PFSK-1 (cell line): ENCODE data around the gene DGUOK.

ENCODE experiments used
- FOXP2 ChIP-seq: optimal IDR thresholded peaks from 2 replicates; pipeline ENCODE3; 2011; ENCODE audit warnings: borderline replicate concordance, control low read depth, inconsistent platforms; ENCODE audit not compliant: insufficient read depth; ENCODE audit errors: extremely low read length, extremely low read depth
- POLR2AphosphoS5 ChIP-seq: IDR thresholded peaks from 2 replicates; pipeline ENCODE4 v1.6.1; 2012; ENCODE audit warnings: low read depth, mild to moderate bottlenecking, control low read depth, low read length, moderate library complexity
- REST ChIP-seq, 2 experiments: IDR thresholded peaks; 2 replicates each; pipeline versions ENCODE4 v1.6.1 to v1.8.0; 2011 to 2012; ENCODE audit warnings: low read depth in 2 of 2, low read length in 2 of 2, control low read depth in 1 of 2, inconsistent platforms in 1 of 2, mild to moderate bottlenecking in 1 of 2, moderate library complexity in 1 of 2; ENCODE audit not compliant: insufficient read depth in 1 of 2
- SIN3A ChIP-seq: IDR thresholded peaks from 2 replicates; pipeline ENCODE4 v1.6.1; 2012; ENCODE audit warnings: mild to moderate bottlenecking, low read length, moderate library complexity, borderline replicate concordance; ENCODE audit not compliant: insufficient read depth
- TAF1 ChIP-seq: IDR thresholded peaks from 2 replicates; pipeline ENCODE4 v1.6.1; 2012; ENCODE audit warnings: low read length, control low read depth, borderline replicate concordance; ENCODE audit not compliant: insufficient read depth

- TF ChIP-seq FOXP2 (no peak), POLR2AphosphoS5 (no peak), REST (IDR thresholded peaks at IDR 0.05; ENCODE audit: insufficient read depth in 1 of 2, low read depth in 2 of 2, low read length in 2 of 2) (no peak), SIN3A (no peak), TAF1 (no peak)
These were observed 63.3 kb downstream of the DGUOK start for GRCh38 chr2:73989972-73990371.
